NCI-H446 (cell line): Measurements from ENCODE around the gene ETV6.

Source experiments
- DNase-seq, 2 experiments: peaks; one replicate each; lab custom pipeline; 2025; lab: John Stamatoyannopoulos, UW

The ETV6 gene

DNA sequence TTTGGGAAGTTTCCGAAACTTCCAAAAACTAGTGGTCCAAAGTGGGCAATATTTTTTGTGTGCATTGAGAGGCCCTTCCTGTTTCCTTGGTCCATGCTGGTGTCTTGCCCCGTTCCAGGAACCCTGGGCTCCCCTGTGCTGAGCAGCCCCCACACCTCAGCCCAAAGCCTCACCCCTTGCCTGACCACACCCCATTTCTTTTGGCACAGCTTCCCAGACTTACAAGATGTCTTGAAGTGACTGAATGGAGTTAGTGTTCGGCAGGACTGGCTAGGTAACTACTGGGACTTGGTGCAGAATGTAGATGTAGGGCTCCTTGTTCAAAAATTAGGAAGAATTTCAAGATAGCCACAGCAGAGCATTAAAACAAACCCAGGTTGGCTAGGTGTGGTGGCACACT lies 68.6 kb downstream of the ETV6 start:
- no peak for DNase-seq

DNA sequence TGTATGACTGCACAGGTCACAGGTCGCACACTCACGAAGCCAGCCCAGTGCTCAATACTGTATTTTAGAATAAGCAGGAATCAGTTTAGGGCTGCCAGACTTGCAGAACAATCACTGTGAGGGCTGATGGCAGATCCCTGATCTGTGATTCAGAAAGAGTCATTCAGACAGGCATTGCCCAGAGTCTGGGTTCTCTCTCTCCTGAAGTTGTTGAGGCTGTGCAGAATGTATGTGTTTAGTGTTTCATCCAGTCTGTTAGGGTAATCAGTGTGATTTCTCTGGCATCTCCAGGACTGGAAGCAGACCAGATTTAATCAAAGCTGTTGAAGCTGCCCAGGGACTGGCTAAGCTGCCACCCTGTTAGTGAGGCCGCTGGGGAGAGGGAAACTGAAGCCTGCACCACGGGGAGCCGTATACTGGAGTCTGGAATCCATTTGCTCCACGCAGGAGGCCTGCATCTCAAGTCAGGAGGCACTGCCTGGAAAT lies 69.3 kb downstream of the ETV6 start:
- no peak for DNase-seq

DNA sequence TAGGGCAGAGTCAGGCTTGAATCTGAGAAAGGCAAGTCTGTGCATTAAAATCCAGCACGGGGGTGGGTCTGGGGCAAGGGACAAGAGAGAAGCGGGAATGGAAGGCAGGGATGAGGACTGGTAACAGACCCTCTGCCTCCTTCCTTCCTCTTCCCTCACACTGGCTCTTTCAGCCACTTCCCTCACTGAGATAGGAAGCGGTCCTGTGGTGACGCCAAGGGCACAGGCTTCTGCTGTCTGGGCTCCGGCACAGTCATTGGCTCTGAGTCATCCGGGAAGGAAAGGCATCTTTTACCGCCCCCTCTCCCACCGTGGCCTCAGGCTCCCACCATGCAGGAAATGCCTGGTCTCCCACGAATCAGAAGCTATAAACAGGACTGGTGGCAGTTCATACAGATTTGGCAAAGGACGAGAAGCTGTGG lies 70.2 kb downstream of the ETV6 start:
- DNase-seq = no peak

DNA sequence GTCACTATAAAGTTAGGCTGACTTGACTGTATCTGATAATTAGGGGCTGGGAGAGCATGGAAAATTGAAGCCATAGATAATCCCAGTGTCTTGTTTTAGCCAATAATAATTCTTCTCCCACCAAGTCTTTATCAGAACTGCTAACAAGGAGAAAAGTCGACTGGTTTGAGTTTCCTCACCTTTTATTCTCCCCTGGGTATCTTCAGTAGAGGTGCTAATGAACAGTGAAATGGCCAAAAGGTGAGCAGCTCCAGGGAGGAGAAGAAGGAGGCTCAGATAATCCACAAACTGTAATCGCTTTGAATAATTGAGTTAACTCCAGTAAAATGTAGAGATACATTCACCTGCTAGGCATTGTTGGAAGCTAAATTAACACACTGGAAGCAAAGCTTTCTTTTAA lies 72.6 kb downstream of the ETV6 start:
- DNase-seq = no peak

DNA sequence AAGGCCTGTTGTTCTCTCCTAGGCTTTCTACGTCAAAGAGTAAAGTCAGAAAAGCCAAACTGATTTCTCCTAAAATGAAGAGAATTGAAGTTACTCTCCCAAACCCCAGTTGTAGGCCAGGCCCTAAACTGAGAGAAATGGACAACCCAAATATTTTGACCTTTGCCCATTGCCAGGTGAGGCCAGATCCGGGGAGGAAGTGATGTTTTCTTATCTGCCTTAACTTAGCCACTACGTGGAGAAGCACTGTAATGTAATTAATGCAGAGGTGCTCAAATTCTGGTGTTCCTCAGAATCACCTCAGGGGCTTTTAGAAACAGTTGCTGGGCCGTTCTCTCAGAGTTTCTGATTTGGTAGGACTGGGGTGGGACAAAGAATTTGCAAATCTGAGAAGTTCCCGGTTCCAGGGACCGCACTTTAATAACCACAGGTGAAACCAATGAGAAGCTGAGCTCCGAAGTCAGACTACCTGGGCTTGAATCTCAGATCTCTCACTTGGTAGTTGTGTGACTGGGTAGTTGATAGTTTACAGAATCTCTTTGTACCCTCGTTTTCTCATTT lies 73.2 kb downstream of the ETV6 start:
- DNase-seq = no peak

DNA sequence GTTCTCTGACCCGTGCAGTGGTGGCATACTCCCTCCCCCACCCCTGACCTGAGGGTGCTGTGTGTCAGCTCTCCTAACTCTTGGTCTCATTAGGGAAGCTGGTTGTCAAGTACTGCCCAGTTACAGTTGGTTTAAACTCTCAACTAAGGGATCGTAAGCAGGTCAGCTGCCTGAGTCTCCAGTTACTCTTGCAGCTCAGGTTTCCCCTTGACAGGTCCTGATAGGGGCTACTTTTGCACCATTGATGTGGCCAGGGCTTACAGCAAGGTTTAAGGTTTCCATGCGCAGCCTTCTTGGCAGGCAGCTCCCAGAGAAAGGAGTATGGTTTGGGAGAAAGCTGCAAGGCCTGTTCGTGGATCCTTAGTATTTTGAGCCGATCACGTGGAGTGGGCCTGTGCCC lies 74.5 kb downstream of the ETV6 start:
- DNase-seq = no peak

DNA sequence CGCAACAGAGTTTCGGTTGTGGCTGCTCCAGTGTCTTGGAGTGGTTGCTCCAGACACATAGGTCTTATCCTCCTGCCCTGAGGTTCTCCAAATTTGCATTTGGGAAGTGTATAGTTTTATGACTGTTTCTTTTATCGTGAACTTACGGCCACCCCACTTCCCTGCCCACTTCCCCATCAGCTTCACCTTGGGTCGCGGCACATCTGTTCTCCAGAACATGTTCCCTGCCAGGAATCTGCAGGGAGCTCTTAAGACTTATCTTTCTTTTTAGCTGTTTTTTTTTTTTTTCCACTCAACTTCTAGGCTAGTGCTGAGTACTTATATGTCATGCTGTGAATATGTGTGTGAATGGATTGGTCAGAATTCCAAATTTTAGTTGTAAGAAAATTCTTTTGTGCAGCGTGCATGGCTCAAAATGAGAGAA lies 75.4 kb downstream of the ETV6 start:
- no peak for DNase-seq

DNA sequence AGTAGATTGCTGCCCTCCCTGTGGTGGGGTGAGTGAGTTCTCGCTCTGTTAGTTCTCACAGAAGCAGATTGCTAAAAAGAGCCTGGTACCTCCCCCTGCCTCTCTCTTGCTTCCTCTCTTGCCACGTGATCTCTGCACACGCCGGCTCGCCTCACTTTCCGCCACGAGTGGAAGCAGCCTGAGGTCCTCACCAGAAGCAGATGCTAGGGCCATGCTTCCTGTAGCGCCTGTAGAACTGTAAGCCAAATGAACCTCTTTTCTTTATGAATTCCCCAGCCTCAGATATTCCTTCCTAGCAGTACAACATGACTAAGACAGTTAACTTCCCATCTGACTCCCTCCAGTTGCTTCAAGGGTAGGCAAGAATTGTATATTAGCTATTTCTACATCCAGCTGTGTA lies 76.2 kb downstream of the ETV6 start:
- DNase-seq = no peak

DNA sequence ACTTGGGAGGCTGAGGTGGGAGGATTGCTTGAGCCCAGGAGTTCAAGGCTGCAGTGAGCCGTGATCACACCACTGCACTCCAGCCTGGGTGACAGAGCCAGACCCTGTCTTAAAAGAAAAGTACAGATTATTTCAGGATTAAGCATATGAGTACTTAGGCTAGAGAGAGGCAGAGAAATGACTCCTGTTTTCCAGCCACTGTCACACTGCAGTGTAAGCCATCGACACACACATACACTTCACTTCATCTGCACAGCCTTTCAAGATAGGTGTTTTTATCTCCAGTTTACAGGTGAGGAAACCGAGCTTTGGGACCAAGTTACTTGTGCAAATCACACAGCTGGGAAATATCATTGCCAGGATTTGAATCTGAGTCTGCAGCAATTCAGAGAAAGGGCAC lies 77.2 kb downstream of the ETV6 start:
- DNase-seq = no peak

DNA sequence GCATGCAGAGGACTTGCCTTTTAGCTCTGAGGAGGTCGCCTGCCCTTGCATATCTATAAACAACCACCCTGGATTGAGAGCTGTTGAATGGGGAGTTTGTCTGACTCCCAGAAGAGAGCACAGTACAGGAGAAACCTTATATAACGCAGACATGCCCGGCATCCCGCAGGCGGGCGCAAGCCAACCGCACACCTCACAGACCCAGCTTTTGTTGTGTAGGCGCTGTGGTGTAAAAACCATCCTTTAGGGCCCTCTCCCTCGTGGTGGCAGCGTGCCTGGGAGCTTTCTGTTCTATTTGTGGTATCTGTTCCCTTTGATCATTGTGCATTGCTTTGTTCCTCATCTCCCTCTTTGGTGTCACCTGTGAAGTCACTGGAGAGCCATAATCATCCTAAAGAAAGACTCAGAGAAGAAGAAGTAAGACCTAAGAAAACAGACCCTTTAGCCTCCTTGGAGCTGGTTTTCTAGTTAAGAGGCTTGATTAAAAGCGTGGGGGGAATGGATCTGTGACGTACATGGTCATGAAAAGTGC lies 77.7 kb downstream of the ETV6 start:
- no peak for DNase-seq

DNA sequence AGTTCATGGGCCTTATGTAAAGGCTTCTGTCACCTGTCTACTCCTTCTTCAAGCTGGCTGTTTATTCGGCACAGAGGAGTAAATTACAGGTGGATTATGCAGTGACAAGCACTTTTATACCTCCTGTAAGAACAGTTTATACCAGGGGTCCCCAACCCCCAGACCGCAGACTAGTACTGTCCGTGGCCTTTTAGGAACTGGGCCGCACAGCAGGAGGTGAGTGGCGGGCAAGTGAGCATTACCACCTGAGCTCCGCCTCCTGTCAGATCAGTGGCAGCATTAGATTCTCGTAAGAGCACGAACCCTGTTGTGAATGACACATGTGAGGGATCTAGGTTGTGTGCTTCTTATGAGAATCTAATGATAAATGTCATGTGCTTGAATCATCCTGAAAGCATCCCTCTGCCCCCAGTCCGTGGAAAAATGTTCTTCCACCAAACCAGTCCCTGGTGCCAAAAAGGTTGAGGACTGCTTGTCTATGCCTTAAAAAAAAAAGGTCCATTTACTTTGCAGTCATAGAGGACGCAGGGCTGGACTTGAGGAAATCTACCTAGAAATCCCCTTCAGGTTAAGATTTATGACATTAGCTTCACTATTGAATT lies 78.8 kb downstream of the ETV6 start:
- no peak for DNase-seq

DNA sequence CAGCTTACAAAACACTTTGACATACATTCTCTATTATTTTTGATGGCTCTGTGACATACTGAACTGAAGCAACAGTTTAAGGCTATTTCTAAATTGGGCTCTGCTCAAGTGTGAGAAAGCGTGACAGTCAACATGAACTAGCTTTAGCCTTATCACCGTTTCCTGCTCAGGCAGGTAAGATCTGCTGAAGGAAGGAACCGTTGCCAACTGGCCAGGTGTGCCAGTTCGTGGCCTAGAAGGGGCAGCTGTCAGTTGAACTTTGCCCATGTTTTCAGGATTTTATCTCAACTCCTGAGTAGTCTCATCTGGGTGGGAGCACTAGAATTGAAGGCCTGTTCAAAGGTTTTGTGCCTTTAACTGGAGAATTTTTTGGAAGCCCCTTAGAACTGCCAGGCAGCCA lies 79.5 kb downstream of the ETV6 start:
- DNase-seq = no peak

DNA sequence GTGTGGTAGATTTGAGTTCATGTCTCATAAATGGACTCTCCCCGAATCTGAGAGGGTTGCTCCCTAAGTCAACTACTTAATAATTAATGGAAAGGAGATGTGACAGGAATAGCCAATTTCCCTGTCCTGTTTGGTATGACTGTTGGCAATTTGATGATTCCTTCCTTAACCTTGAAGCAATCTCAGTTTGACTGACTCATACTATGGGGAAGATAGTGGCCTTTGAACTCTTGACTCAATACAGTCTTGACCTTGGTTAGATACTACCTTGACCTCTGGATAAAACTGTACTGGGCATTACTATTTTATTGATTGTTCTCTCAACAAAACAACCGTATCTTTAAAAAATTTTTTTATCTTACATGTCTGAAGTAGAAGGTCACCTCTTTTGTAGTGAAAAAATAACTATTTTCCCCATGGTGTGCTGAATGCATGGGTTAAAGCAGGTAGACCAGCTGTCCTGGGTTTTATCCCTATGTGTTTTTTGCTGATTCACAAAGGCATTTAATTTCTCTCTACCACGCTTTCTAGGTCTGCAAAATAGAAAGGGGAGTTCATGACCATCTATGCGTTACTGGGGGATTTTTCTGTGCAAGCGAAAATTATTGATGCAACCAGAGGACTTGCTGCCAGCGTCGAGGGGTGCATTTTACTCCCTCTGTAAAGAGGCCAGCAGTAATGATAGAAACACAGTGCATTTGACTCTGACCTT lies 80.1 kb downstream of the ETV6 start:
- no peak for DNase-seq

DNA sequence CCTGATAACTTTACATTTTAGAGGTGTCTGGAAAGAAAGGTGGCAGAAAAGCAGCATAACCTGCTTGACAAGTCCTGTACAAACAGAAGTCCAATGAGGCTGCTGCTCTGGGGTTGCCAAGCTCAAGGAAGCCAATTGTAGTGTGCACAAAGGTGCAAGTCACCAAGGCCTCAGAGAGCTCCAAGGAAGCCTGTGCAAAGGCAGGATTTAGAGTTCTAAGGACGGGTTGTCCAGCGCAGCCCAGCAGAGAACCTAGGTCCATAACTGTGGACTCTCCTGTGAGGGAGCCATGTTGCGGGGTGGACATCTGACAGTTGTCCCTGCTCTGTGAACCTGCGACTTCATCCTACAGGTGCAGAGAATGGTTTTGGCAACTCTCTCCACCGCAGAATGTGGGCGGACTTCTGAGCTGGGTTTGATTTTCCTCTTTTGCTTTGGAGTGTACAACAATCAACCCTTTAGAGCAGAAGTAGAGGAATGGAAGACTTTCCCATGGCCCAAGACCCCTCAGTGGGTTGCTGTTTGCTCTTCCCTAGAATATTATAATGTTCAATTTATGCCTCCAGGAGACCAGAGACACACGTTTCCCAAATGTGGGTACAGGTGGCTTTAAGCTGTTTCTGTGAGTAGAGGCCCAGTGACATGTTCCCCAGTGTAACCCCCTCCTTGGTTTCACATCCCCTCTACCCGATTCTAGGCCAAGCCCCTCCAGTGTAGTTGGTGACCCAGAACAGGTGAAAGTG lies 81.0 kb downstream of the ETV6 start:
- no peak for DNase-seq

DNA sequence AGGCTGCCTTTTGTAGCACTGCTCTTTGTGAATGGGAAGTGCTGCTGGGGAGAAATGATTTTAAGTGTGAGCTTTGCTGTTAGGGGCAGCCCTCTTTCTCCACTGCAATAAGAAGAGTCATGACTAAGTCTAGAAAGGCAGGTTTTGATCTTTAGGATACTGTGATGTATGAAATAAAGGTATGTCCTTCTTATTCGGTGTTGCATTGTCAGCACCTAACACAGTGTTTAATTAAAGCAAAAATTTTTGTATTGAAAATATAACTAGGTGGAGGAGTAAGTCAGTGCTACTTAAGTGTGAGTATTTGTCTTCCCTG lies 81.5 kb downstream of the ETV6 start:
- DNase-seq = no peak

DNA sequence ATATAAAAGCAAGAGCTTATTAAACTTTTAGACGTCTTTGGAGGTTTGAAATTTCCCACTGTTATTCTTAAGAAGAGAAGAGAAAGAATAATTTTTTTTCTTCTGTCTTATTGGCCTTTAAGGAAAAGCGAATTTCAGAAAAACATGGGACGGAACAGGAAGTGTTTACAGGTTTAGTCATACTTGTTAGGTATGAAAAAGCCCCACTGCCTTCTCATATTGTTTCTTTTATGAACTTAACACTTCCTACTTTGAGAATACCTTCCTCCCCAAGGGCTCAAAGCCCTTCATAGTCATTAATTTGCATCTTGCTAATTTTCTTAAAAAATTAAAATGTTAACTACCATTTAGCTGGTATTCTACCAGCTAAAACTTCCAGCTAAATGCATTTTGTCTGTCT lies 82.0 kb downstream of the ETV6 start:
- no peak for DNase-seq

DNA sequence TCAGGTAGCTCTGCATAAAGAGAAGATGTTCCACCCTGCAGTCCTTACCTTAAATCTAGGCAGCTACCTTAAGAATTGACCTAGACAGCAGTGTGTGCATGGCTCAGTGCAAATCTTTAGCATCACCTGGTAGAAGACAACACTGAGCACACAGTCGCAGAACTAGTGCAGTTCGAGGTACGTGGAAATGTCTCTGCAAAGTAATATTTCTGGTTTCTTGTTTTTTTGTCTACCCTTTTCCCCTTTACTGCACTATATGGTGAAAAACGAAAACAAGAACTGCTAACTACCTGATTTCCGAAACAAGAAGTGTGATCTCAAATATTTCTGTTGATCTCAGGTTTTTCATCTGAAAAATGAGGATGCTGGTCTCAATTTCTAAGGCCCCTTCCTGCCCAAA lies 82.5 kb downstream of the ETV6 start:
- DNase-seq = no peak

DNA sequence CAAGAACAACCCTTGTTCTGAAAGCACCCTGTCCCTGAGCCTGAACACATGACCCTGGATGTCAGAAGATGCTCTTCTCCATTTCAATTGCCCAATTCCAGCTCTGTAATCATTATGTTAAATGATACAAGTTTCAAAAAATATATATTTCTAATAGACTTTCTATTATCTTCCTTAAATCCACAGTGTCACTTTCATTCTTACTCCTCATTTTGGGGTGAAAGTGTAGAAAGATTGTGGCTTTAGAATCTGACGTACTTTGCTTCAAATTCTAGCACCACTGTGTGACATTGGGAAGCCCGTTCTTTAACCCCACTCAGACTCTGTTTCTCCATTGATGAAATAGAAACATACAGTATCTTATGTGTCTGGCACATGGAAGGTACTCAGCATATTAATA lies 83.2 kb downstream of the ETV6 start:
- no peak for DNase-seq

DNA sequence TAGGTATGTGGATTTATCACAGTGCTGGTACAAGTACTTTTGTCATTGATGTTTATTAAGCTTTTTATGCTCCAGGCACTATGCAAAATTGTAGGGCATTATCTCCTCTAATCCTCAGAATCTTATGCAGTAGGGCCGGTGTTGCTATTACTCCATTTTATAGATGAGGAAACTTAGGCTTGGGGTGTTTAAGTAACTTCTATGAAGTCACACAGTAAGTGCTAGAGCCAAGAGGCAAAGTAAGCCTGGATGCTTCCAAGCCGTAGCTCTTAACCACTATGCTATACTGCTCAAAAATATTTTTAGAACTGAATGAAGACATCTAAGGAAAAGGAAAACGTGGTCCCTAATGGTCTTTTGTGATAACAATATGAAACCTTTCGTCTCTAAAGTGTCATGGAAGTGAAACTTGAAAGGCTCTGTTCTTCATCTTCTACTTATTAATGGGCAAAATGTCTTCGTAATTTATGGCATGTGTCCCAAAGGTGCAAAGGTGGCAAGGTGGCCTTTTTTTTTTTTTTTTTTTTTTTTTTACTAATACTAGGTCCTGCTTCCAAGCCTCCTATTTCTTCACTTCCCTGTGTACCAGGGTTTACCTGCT lies 85.2 kb downstream of the ETV6 start:
- DNase-seq = no peak

DNA sequence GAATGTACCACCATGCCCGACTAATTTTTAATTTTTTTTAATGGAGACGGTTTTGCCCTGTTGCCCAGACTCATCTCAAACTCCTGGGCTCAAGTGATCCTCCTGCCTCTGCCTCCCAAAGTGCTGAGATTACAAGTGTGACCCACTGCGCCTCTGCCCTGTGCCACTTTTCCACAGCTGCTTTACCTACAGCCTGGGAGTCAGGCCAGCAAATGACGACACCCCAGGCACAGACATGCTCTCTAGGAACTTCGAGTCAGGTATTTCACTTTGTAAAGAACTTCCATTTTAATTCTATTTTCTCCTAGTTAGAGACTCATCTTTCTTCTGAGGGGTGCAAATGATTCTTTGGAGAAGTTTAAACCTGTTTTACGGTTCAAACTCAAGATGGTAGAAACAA lies 89.0 kb downstream of the ETV6 start:
- DNase-seq = no peak

DNA sequence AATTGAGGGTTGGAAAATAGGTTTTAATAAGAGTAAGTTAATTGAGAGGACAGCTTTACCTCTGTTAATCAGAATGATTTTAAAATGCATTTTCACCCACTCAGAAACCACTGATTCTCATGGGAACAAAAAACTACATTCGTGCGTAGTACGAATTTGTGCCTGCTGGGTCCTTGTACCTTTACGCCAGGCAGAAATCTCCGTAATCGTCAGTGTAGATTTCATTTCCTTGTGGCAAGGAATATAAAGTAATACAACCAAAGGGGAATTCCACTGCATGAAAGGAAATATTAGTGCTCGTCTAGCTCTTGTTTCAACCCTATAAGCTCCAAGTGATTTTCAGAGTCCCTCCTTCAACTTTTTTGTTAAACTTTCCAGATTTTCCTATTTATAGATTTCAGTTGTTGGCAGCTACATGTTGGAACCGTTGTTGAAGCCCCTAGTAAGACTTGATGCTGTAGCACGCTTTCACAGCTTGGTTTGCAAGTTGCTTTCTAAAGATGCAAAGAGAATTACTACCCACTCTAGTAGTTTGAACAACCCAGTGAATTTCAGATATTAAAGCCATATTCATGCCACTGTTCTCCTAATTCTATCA lies 90.6 kb downstream of the ETV6 start:
- no peak for DNase-seq
